GM21723 (cell line): ENCODE data around the gene UTP11.

Experiments used
- ATAC-seq: cut with Tn5 transposase; IDR thresholded peaks from one replicate; pipeline ENCODE4 v1.9.1; 2021; ENCODE audit warnings: mild to moderate bottlenecking, moderate library complexity; ENCODE audit not compliant: unreplicated experiment

UTP11 gene

GRCh38 chr1:38068220-38068979 lies 55.9 kb downstream of the UTP11 start:
- ATAC-seq, result no peak

DNA sequence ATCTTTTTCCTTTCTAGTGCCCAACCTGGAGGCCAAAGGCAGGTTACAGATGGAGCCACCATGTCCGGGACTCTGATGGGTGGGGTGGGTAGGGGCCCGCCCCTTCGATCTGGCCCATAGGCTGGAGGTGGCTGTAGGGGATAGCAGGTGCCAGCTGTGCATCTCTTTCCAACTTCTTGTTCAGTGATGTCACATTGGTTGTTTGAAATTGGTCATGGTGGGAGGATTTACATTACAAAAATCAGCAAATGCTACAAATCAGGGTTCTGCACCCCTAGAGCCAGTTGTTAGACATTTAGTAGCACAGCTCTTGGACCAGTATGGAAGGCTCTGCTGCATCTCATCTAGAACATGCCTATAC lies 56.4 kb downstream of the UTP11 start:
- no peak for ATAC-seq

DNA sequence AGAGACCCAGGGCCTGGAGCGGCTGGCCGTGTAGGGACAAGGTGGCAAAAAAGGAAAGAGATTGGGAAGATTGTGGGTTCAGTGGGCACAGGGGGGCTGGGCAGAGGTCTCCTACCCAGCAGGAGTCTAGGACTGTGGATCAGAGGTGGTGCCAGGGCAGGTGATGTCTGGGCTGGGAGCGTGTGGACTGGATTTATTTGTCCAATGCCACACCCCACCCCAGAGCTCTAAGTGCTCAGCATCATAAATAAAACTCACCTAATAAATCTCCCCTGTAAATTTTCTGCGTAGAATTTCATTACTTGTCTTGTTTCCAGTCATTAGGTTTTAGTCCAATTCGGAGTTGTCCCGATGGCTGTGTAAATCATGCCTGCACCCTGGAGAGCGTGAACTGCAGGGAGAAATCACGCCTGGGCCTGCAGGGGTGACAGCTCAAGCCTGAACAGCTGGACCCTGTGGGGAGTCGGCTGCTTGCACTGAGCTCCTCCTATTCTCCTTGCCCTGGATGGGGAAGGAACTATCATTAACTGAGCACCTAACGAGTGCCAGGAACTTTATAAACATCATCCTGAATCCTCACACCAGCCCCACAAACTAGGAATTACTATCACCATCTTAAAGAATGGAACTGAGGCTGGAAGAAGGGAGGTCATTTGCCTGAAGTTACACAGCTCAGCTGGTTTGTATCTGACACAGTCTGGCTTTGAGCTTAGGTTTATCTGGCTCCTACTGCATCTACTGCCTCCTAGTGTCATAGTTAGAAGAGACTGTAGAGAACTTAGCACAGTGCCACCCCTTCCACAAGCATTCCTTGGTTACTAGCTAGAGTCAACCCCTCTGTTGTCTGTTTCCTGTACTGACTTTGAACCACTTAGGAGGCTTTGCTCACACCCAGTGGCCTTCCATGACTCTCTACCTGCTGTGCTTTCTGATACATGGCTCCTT lies 59.0 kb downstream of the UTP11 start:
- ATAC-seq, result no peak

DNA sequence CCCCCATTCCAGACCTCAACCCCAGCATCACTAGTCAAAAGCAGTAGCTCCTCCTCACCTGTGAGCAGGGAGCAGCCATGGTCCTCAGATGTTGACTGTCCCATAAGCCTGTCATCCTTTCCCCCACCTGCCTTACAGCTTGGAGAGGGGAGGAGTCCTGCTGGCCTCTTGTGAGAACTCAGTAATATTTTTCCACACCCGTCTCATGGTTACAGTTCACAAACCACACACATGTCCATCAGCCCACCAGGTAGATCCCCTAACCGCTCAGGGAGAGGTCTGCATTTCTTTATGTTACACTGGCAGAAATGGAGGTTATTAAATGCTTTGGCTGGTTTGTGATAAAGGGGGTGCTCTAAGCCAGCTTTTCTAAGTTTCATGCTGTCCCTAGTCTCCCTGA lies 60.3 kb downstream of the UTP11 start:
- ATAC-seq, result no peak

- no peak for ATAC-seq
Observed at GRCh38 chr1:38073534-38074301, 61.2 kb downstream of the UTP11 start.

- ATAC-seq, result no peak
Observed at GRCh38 chr1:38074302-38074677, 61.8 kb downstream of the UTP11 start.
